ENCODE results near the gene CLMN.
"Not testable (repeated sequence)": the region's sequence is repeated elsewhere in the genome, so short reads cannot be mapped to it uniquely, and the experiment has no call there.

The CLMN gene

DNA sequence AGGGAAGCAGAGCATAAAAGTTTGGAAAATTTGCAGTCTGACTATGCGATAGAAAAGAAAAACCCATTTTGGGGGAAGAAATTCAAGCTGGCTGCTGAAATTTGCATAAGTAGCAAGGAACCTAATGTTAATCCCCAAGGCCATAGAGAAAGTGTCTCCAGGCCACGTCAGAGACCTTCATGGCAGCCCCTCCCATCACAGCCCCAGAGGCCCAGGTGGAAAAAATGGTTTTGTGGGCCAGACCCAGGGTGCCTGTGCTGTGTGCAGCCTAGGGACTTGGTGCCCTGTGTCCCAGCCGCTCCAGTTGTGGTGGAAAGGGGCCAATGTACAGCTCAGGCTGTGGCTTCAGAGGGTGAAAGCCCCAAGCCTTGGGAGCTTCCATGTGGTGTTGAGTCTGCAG lies 35.9 kb downstream of the CLMN start:
- not testable (repeated sequence) for DNase-seq

DNA sequence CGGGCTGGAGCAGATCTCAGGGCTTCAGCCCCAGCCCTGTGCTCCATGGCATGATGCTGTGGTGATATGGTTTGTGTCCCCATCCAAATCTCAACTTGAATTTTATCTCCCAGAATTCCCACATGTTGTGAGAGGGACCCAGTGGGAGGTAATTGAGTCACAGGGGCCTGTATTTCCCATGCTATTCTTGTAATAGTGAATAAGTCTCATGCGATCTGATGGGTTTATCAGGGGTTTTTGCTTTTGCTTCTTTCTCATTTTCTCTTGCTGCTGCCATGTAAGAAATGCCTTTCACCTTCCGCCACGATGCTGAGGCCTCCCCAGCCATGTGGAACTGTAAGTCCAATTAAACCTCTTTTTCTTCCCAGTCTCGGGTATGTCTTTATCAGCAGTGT lies 36.7 kb downstream of the CLMN start:
- not testable (repeated sequence) for DNase-seq

DNA sequence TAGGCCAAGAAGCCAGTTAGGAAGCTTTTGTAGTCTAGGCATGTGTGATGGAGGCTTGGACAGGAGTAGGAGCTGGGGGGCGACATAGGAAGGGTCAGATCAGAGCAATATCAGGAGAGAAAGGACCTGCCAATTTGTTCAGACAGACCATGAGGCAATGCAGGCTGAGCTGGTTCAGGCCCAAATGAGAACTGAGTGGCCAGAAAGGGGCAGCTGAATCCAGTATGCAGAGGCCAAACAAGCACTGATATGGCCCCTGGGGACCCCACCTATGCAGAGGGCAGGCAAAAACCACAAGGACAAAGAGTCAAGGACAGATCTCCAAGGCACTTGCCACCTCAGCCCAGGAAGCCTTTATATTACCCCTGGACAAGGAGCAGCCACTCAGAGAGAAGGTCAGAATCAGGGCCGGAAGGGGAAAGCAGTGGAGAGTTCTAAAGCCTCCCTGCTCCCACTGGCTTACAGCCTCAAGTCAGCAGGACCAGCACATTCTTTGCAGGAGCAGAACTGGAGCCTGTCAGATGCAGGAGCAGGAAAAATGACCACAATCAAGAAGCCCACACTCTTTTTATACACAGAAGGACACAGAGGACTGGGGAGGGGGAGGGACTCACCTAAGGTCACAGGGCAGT lies 37.2 kb downstream of the CLMN start:
- DNase-seq, result no peak

DNA sequence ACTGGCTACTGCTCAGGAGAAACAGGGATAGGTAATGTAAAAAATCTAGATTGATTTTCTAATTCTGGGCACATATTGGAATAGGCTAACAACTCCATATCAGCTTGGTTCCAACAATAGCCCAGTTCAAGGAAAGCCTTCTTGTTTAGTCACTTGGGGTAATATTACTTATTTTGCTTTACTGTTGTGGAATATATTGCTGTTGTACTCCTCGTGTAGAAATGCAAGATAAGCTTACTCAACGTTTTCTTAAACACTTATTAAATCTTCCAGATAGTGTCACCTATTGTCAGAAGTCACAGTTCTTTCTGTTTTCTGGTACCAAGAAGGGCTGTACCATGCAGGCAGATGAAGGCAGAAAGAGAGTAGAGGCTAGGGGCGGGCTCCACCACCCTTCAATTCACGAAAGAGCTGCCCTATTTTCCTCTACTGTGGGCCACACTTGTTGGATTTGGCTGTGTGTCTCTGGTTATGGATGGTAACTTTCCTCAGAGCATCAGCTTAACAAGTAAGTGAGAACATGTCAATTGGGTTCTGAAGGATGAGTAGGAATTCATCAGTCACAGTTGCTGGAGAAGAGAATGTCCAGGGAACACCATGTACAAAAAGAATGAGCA lies 38.0 kb downstream of the CLMN start:
- DNase-seq, result no peak

DNA sequence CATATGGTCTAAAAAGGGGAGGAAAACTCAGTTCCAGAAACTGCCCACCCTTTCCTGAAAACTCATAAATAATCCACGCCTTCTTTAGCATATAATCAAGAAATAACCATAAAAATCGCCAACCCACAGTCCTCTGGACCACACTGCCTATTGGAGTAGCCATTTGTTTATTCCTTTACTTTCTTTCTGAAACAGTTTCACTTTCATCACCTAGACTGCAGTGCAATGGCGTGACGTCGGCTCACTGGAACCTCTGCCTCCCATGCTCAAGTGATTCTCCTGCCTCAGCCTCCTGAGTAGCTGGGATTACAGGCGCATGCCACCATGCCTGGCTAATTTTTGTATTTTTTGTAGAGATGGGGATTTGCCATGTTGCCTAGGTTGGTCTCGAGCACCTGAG lies 44.2 kb downstream of the CLMN start:
- no peak for DNase-seq

DNA sequence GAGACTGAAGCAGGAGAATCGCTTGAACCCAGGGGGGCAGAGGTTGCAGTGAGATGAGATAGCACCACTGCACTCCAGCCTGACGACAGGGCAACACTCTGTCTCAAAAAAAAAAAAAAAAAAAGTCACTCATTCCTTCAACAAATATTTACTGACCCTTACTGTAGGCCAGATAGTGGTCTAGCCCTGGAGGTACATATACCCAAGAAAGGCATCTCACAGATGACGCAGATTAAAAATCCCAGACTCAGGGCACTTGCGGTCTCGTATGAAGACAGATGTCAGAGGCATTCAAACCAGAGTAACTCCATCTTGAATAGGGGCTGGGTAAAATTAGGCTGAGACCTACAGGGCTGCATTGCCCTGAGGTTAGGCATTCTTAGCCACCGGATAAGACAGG lies 44.8 kb downstream of the CLMN start:
- DNase-seq, result no peak

DNA sequence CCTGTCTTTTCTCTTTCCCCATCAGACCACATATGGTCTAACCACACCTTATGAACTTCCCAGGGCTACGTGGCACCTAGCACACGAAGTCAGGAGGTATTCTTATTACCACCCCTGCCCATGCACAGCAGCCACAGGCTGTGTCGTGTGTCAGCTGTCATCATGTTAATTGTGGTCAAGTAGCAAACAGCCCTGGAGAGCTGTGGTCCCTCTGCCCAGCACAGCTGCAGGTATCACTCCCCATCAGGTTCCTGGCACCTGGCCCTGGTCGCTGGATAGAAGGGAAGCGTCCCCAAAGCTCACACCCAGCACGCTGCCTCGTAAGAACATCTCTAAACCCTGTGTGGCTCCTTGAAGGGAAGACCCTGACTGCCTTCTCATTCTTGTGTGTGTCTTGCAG lies 45.4 kb downstream of the CLMN start:
- no peak for DNase-seq

DNA sequence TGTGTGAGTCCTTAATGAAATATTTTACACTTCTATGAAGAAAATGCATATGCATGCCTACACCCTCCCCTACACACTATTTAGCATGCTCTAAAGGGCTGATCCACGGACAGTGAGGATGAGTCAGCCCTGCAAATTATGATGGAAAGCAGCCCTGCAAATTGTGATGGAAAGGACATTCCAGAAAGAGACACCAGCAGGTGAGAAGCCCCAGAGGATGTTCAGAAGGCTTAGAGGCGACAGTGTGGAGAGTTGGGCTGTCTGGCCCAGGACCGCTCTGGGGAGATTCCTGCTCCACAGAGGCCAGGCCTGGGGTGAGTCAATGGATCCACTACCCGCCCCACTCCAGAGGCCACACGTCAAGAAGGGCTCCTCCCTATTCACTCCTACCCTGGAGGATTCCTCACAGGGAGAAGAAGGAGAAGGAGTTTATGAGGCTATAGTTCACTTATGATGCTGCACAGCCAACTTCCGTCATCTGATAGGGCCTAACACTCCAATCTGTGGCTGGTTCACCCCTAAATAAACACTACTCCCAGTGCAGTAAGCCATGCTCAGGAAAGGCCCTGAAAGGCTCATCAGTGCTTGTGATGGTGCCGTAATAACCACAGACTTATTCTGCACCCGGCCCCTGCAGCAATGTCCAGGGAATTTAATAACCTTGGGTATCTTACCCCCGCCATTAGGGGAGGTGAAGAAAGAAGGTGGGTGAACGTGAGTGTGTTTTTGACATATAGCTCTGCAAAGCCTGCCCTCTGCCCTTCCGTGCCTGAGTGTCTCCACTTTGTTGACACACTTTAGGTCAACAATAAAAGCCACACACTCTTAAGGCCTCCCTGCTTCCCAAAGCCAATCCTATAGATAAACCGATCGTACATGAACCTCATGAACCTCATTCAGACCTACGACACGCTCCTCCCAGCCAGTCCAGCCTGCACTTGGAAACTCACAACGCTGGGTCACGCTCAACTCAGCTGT lies 46.4 kb downstream of the CLMN start:
- DNase-seq, result no peak

DNA sequence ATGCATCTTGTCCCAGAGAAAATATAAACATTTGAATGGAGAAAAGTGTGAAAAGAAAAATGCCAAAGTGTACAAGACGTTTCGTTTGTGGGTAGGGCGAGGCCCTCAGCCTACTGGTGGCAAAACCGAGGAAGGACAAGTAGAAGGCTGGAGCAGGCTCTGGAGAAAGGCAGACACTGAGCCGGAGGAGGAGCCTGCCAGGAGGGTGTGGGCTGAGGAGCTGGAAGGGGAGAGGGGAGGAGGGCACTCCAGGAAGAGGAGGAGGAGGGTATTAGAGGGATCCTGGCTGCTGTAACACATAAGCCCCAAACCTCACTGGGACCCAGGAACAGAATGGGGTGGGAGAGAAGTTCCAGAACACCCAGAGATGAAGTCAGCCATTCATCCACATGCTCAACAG lies 47.7 kb downstream of the CLMN start:
- DNase-seq, result no peak

DNA sequence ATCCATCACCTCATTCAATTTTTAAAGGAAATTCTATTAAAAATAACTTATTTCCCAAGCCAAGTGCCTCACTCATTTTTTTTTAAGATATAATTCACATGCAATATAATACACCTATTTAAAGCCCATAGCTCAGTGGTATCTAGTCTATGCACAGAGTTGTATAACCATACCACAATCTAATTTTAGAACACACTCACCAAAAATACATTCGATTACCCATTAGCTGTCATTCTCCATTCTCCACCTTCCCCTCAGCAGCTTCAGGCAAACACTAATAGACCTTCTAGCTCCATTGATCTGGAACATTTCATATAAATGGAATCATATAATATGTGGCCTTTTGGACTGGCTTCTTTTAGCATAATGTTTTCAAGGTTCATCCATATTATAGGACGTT lies 49.5 kb downstream of the CLMN start:
- no peak for DNase-seq

DNA sequence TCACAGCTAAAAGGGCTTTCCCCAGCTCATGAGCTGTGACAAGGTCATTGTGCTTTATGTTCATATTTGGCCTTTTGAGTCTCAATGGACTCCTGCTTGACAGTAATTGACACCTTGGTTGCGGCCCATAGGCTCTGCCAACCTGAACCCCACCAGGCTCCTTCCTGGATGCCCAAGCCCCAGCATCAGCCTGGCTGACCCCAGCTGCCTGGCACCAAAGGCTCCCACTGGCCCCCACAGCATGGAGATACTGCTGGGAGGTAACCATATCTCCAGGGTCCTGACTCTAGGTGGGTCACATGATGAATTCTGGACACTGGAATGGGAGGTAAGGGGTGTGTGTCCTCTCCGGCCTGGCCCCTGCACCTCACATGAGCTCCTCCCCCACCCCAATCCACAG lies 50.2 kb downstream of the CLMN start:
- DNase-seq, result no peak

DNA sequence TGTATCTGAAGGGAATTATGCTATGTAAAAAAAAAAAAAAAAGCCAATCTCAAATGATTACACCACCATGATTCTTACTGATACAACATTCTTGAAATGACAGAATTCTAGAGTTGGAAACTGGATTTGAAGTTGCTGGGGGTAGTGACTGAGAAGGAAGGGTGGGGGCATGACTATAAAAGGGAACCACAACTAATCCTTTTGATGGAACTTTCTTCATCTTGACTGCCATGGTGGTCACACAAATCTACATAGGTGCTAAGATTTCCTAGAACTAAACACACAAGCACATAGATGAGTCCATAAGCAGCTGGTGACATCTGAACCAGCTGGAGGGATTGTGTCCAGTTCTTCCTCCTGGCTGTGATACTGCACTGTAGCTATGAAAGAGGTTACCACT lies 51.4 kb downstream of the CLMN start:
- no peak for DNase-seq

DNA sequence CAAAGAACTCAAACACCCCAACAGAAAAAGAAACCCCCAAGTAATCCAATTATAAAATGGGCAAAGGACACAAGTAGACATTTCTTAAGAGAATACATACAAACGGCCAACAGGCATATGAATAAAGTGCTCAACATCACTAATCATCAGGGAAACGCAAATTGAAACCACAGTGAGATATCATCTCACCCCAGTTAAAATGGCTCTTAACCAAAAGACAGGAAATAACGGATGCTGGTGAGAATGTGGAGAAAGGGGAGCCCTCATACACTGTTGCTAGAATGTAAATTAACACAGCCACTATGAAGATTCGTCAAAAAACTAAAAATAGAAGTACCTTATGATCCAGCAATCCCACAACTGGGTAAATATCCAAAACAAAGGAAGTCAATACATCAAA lies 52.4 kb downstream of the CLMN start:
- no peak for DNase-seq

DNA sequence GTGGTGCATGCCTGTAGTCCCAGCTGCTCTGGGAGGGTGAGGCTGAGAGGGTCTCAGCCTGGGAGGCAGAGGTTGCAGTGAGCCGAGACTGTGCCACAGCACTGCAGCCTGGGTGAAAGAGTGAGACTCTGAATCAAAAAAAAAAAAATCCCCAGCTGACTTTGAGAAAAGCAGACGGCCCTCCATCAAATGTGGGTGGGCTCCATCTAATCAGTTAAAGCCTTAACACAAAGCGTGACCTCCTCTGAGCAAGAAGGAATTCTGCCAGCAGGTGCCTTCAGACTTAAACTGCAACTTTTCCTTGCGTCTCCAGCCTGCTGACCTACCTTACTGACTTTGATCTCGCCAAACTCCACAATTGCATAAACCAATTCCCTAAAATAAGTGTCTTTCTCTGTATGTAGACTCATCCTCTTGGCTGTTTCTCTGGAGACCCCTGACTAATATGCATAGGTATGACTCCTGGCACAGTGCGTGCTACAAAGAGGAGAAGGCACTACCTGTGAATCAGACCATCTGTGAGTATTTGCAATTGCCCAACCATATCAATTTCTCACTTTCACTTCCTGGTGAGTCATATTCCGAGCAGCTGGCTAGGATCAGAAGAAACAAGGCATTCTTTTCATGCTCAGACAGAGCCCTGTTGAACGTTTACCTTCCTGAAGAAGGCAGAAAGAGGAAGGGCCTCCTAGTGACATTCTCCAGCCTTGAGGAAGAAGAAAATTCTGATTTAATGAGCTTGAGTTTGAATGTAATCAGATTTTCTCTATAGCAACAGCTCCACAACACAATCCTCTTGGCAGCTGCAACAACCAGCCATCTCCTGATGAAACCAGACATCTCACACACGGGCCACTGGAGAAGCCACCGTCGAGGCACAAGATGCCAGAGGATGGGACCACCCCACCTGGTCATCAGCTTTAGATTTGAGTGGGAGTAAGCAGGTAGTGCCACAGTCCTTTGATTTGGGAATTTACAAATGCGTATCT lies 54.3 kb downstream of the CLMN start:
- peak; percentile 85 for DNase-seq

DNA sequence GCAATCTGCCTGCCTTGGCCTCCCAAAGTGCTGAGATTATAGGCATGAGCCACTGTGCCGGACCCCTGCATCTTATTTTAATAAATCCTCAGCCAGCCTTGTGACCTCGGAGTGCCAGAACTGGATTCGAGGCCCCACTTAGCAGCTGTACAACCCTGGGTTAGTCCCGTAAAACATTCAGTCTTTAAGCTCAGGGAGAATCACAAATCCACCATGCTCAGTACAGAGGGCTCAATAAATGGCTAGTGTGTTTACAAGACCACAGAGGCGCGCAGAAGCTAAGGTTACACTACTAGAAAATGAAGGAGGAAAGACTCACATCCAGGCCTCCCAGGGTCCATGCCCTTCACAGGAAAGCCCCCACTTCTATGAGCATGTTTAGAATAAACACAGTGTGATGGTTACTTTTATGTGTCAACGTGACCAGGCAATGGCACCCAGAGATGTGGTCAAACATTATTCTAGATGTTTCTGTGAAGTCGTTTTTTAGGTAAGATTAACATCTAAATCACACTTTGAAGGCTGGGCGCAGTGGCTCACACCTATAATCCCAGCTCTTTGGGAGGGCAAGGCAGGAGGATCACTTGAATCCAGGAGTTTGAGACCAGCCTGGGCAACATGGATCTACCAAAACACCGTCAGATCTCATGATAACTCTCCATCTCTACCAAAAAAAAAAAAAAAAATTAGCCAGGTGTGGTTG lies 55.3 kb downstream of the CLMN start:
- no peak for DNase-seq

DNA sequence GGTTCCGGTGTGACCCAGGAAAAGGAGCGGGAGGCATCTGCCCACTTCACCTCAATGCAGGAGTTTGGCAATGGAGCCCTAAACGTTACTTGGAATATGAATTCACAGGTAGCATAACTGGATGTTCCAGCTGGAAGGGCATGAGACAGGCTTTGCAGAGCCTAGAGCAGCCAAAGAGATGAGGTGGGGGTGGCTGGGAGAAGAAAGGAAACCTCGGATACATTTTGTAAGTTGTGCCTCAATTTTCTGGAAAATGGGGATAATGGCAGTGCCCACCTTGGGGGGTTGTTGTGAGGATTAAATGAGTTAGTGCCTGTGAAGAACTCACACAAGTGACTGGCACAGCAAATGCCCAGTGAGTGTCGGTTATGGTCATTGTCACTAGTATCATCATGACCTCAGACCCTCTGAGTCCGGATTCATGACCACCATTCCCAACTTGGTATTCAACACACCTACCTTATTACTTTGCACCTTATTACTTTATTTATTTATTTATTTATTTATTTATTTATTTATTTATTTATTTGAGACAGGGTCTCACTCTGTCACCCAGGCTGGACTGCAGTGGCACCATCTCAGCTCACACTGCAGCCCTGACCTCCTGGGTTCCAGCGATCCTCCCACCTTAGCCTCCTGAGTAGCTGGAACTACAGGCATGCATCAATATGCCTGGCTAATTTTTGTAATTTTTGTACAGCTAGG lies 56.0 kb downstream of the CLMN start:
- DNase-seq, result no peak

DNA sequence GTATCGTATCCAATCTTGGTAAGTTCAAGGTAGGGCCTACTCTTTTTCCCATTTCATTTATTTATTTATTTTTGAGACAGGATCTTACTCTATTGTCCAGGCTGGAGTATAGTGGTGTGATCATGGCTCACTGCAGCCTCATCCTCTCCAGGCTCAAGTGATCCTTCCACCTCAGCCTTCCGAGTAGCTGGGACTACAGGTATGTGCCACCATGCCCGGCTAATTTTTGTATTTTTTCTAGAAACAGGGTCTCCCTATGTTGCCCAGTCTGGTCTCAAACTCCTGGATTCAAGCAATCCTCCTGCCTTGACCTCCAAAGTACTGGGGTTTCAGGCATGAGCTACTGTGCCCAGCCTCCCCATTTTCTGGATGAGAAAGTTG lies 57.2 kb downstream of the CLMN start:
- DNase-seq, result no peak

DNA sequence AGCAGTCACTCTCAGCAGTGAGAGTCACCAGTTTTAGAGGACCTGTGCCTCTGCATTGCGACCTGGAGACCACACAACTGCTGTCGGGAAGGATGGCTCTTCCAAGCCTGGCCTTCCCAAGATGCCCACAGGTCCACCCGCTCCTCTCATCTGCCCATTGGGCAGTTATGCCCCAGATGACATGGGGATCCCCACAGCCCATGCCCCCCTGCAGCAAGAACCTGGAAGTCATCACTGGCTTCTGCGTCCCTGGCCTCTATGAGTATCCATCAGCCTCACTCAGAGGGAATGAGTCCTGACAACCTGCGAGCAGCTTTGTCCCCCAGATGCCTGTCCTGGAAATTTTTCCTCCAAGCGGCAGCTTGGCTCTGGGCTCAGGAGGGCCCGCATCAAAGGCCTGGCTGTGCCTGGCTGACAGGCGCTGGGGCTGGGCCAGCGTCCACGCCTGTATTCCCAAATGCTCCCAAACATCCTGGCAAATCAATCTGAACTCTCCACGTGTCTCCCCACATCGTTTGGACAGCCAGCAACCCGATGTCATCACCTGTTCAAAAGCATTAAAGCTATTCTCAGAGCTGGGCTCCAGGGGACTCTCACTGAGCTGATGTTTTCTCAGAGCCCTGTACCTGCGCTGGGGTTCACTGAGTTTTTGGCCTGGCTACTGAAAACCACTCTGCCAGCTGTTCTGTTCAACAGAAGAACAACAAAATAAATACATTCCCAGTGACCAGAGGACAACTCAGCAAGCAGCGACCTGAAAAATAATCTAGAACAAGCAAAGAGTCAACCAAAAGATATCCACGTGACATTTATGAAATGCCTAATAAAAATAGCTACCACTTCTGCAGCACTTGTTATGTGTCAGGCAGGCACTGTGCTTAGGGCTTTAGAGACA lies 57.8 kb downstream of the CLMN start:
- DNase-seq, result no peak

DNA sequence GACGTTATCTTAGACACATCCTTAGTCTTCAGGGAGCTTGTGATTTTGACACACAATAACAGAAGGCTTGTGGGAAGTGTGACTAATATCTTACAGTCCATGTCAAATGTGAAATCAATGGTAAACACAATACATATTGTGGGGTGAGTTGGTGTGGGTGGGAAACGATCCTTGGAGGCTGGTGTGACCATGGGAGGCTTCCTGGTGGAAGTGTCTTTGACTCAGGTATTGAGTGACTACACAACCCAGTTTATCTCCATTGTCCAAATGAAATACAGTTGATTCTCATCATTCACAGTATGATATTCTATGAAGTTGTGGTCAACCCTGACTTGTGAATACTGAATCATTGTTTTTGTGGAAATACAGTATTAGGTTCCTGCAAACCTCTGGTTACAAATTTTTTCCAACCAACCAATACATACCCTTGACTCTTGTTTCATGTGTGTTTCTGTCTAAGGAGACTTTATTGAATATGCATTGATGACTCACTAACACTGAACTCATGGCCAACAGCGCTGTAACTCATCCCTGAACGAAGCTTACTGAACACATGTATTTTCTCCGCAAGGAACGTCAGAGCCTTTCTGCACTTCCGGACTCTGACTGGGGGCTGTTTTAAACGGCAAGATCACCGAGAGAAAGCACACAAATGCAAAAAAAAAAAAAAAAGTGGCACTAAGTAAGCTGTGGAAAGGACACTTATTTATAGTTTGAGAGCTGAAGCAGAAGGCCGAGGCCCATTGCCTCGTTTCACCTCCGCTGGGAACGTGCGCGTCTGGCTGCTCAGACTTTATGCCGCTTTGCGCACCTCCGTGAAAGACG lies 59.0 kb downstream of the CLMN start:
- no peak for DNase-seq

Data from NCI-H2107 (cell line).